C4-2B (cell line): ENCODE results near the gene TOLLIP.
"Not testable (repeated sequence)": the region's sequence is repeated elsewhere in the genome, so short reads cannot be mapped to it uniquely, and the experiment has no call there.

Experiments
- H3K27ac ChIP-seq: fragments of 450-650 bp; 2 replicates; pipeline ENCODE4 v1.5.1; 2017
- ZFX ChIP-seq: fragments of 450-650 bp; IDR thresholded peaks from 2 replicates; pipeline ENCODE4 v1.6.1; 2017
- TF ChIP-seq, protein P1 (sequence below): fragments of 450-650 bp; conservative IDR thresholded peaks from 2 replicates; pipeline ENCODE4 v1.5.1; 2017; ENCODE audit warnings: mild to moderate bottlenecking

Gene TOLLIP

DNA sequence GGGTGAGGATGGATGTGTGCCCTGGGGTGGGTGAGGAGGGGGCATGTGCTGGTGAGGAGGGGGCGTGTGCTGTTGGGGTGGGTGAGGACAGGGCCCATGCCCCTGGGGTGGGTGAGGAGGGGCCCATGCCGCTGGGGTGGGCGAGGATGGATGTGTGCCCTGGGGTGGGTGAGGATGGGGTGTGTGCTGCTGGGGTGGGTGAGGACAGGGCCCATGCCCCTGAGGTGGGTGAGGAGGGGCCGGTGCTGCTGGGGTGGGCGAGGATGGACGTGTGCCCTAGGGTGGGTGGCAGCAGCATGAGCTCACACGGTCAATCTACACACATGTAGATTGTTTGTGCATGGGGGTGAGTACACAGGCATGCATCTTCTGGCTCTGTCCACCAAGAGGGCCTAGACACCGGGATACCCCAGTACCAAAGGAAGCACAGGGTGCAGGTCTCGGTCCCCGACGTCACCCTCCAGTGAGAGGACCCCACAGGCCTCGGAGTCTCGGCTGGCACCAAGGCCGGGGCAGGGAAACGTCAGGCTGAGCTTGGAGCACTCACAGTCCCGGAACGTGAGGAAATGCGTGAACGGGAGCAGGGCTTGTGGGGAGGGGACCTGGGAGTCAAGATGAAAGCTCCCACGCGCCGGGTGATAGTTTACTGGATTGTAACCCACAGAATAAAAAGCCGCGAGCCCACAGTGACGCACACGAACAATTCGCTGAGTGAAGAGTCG is 37.4 kb upstream of the TOLLIP start:
- no peak for TF ChIP-seq ZFX
- TF ChIP-seq, protein P1, sequence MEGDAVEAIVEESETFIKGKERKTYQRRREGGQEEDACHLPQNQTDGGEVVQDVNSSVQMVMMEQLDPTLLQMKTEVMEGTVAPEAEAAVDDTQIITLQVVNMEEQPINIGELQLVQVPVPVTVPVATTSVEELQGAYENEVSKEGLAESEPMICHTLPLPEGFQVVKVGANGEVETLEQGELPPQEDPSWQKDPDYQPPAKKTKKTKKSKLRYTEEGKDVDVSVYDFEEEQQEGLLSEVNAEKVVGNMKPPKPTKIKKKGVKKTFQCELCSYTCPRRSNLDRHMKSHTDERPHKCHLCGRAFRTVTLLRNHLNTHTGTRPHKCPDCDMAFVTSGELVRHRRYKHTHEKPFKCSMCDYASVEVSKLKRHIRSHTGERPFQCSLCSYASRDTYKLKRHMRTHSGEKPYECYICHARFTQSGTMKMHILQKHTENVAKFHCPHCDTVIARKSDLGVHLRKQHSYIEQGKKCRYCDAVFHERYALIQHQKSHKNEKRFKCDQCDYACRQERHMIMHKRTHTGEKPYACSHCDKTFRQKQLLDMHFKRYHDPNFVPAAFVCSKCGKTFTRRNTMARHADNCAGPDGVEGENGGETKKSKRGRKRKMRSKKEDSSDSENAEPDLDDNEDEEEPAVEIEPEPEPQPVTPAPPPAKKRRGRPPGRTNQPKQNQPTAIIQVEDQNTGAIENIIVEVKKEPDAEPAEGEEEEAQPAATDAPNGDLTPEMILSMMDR: no peak
- no peak overlapping the region for H3K27ac ChIP-seq

DNA sequence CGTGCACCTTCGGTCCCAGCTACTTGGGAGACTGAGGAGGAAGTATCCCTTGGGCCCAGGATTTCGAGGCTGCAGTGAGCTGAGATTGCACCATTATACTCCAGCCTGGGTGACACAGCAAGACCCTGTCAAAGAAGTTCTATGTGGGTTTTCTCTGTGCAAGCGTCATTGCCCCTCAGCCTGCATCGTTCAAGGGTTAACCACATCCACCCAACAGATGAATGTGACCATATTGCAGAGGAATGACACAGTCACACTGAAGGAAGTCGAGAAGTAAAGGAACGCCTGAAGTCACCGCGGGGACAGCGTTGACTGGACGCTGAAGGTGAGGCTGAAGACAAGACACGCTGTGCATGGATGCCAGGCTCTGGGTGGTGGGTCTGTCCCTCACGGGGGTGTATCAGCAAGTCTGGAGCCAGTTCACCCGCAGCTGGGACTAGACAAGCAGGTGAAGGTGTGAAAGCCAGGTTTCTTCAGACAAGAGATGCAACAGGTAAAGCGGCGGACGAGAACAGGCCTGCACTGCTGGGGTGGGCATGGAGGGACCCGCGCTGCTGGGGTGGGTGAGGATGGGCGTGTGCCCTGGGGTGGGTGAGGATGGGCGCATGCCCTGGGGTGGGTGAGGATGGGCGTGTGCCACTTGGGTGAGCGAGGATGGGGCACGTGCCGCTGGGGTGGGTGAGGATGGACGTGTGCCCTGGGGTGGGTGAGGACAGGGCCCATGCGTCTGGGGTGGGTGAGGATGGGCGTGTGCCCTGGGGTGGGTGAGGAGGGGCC is 36.5 kb upstream of the TOLLIP start:
- no peak overlapping the region for H3K27ac ChIP-seq
- TF ChIP-seq, protein P1: no peak
- TF ChIP-seq ZFX: no peak

DNA sequence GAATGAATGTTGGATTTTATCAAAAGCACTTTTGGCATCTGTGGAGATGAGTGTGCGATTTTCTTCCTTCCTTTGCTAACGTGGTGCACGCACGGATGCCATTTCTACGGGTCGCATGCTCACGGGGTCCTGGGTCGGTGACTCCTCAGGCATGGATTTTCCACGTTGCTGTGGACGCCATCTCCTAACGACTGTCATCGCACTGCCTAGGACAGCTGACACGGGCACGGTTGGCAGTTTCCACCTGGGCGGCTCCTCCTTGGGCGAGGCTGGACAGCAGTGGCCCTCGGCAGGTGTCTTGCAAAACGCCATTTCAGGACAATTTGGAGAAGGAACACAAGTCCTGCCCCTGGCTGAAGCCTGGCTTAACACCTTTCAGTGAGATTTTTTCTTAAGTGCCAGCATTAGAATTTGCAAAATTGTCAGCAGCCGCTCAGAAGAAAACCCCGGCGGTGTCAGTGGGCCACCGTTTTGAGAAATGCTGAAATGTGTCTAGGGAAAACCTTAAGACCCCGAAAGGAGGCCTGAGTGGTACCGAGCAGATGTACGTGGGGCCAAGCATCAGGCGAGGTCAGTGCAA is 34.7 kb upstream of the TOLLIP start:
- no peak overlapping the region for H3K27ac ChIP-seq
- TF ChIP-seq, protein P1: no peak
- TF ChIP-seq ZFX: no peak

DNA sequence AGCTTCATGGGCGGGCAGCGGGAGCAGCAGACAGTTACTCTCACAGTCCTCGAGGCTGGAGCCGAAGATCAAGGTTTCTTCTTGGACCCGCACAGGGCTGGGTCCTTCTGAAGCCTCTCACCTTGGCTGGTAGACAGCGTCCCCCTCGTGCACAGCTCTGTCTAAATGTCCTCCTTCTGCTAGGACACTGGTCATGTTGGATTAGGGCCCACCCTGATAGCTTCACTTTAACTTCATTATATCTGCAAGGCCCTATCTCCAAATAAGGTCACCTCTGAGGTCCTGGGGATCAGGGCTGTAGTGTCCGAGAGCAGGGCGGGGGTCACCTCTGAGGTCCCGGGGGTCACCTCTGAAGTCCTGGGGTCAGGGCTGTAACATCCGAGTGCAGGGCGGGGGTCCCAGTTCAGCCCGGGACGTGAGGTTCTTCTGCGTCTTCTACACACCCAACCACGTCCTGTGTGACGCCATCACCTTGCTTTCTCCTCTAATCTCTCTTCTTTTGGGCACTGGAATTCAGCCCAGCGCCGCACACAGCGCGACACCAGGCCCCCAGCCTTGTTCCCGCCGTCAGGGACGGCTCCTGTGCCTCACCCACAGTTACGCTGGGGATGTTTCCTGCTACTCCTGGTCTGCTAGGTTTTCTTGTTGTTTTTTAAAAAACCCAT is 34.1 kb upstream of the TOLLIP start:
- H3K27ac ChIP-seq: no peak overlapping the region
- no peak for TF ChIP-seq ZFX
- TF ChIP-seq, protein P1: no peak

DNA sequence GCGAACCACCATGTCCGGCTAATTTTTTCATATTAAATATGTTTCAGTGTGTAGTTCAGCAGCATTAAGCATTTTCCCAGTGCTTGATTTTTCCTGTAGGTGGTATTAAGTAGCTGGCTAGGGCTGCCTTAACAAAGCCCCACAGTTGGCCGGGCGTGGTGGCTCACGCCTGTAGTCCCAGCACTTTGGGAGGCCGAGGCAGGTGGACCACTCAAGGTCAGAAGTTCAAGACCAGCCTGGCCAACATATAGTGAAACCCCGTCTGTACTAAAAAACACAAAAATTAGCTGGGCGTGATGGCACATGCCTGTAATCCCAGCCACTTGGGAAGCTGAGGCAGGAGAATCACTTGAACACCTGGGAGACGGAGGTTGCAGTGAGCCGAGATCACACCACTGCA is 33.5 kb upstream of the TOLLIP start:
- no peak overlapping the region for H3K27ac ChIP-seq
- no peak for TF ChIP-seq ZFX
- TF ChIP-seq, protein P1: no peak

DNA sequence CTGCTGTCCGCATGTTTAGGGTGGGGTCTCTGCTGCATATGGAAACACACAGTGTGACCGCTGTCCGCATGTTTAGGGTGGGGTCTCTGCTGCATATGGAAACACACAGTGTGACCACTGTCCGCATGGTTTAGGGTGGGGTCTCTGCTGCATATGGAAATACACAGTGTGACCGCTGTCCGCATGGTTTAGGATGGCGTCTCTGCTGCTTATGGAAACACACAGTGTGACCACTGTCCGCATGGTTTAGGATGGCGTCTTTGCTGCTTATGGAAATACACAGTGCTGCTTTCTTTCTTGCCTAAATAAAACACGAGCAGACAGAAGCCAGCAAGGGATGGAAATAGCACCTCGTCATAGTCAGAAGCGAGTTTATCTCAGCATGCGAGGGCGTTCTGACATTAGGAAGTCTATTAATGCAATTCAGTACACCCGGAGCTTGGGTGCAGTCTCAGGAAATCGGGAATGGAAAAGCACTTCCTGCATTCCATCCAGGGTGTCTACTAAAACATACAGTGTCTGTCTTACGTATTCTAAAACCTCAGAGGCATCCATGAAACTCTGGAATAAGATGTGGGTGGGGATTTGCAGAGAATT is 32.6 kb upstream of the TOLLIP start:
- no peak overlapping the region for H3K27ac ChIP-seq
- TF ChIP-seq, protein P1: no peak
- TF ChIP-seq ZFX: no peak

DNA sequence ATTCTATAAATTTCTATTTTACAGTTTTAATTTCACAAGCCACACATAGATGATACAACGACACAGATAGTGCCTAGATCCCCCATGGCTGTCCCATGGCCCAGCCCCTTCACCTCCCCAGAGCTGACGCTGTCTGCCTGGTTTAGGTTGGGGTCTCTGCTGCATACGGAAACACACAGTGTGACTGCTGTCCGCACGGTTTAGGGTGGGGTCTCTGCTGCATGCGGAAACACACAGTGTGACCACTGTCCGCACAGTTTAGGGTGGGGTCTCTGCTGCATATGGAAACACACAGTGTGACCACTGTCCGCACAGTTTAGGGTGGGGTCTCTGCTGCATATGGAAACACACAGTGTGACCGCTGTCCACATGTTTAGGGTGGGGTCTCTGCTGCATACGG is 31.8 kb upstream of the TOLLIP start:
- not testable (repeated sequence) for H3K27ac ChIP-seq
